ENCODE data around the gene KIF21B. TPM values are rescaled to one million over a fixed set of nuclear protein-coding genes. Genes with fewer than 3 reads are reported as not detected.

KIF21B gene
- total RNA-seq, 1 donor from 2014 or later, result 10.2 TPM

DNA sequence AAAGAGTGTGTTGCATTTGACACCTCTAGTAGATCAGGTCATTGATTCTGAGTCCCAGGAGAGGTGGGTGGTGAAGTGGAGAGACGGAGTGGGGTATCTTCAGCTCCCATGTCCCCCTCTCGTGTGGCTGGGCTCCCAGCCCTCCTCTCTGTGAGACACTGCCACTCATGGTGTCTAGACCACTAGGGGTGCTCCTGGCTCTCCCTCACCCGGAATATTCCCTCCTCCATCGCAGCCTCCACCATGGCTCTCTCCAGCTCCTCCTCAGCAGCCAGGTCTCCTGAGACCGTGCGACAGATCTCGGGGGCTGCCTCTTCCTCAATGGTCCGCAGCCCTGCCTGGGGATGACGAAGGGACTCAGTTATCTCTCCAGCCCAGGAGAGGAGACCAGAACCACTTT, 20.6 kb upstream of the KIF21B start:
- TF ChIP-seq, protein P1, sequence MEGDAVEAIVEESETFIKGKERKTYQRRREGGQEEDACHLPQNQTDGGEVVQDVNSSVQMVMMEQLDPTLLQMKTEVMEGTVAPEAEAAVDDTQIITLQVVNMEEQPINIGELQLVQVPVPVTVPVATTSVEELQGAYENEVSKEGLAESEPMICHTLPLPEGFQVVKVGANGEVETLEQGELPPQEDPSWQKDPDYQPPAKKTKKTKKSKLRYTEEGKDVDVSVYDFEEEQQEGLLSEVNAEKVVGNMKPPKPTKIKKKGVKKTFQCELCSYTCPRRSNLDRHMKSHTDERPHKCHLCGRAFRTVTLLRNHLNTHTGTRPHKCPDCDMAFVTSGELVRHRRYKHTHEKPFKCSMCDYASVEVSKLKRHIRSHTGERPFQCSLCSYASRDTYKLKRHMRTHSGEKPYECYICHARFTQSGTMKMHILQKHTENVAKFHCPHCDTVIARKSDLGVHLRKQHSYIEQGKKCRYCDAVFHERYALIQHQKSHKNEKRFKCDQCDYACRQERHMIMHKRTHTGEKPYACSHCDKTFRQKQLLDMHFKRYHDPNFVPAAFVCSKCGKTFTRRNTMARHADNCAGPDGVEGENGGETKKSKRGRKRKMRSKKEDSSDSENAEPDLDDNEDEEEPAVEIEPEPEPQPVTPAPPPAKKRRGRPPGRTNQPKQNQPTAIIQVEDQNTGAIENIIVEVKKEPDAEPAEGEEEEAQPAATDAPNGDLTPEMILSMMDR (IDR thresholded peaks at IDR 0.05), result no peak
- Histone ChIP-seq H3K9me3 (no peaks in the 10 kb centered on the region), H3K27ac (no peak overlapping the region), H3K27me3 (no peaks in the 10 kb centered on the region), H3K4me1 (no peaks in the 10 kb centered on the region), H3K4me3 (no peak overlapping the region), H3K36me3 (no peaks in the 10 kb centered on the region)
- intact Hi-C loops (cut with DNase I), result loop anchor here (5.0 kb wide), 1 partner anchor 487 kb away; no protein-coding TSS in a partner anchor
- DNase-seq (ENCODE audit: low spot score in 2 of 2), result no peak

- DNase-seq (ENCODE audit: low spot score in 2 of 2), result peak in 1 of 2 donors; percentile 71
- H3K36me3 ChIP-seq, result no peaks in the 10 kb centered on the region
Observed at GRCh38 chr1:201042779-201043461, 19.4 kb upstream of the KIF21B start.

DNA sequence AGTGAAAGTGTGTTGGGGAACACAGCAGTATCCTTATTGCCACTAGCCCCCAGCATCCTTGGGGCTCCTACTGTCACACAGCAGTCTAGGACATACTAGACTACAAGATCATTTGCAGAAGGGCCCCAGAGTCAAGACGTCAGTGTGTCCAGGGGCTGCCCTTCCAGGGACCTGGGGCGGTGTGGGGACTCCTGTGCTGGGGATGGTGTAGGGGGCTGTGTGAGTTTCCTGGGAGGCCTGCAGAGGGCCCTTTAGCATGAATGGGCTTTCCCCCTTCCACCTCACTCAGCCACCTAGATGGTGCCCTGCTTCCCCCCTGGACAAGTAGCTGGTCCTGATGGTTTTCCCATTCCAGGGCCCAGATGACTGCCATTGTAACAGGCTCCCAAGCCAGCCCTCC, 17.5 kb upstream of the KIF21B start:
- TF ChIP-seq, protein P1 (IDR thresholded peaks at IDR 0.05), result no peak
- H3K4me3 ChIP-seq, result no peak overlapping the region
- intact Hi-C loops (cut with DNase I), result loop anchor here (5.0 kb wide), 1 partner anchor 484 kb away; no protein-coding TSS in a partner anchor
- H3K36me3 ChIP-seq, result no peaks in the 10 kb centered on the region
- H3K27ac ChIP-seq, result no peak overlapping the region
- H3K4me1 ChIP-seq, result no peaks in the 10 kb centered on the region
- no peaks in the 10 kb centered on the region for H3K9me3 ChIP-seq
- no peak for DNase-seq (ENCODE audit: low spot score in 2 of 2)
- H3K27me3 ChIP-seq, result no peaks in the 10 kb centered on the region

More at GRCh38 chr1:201042779-201043461, 19.4 kb upstream of the KIF21B start:
- intact Hi-C loops (cut with DNase I), result loop anchor here (2.0 to 5.0 kb wide), 2 partner anchors 70 to 486 kb away; no protein-coding TSS in a partner anchor
- no peak overlapping the region for H3K27ac ChIP-seq
- H3K27me3 ChIP-seq, result no peaks in the 10 kb centered on the region
- TF ChIP-seq, protein P1 (IDR thresholded peaks at IDR 0.05), result peak; percentile 63 to 78 (median 77)
- H3K9me3 ChIP-seq, result no peaks in the 10 kb centered on the region
- H3K4me1 ChIP-seq, result no peaks in the 10 kb centered on the region
- H3K4me3 ChIP-seq, result no peak overlapping the region

GRCh38 chr1:201039876-201040275, 16.4 kb upstream of the KIF21B start:
- Histone ChIP-seq H3K9me3 (no peaks in the 10 kb centered on the region), H3K27me3 (no peaks in the 10 kb centered on the region), H3K4me3 (no peak overlapping the region), H3K27ac (no peak overlapping the region), H3K4me1 (no peaks in the 10 kb centered on the region), H3K36me3 (no peaks in the 10 kb centered on the region)
- intact Hi-C loops (cut with DNase I), result loop anchor here (5.0 kb wide), 1 partner anchor 483 kb away; no protein-coding TSS in a partner anchor
- no peak for DNase-seq (ENCODE audit: low spot score in 2 of 2)
- TF ChIP-seq, protein P1 (IDR thresholded peaks at IDR 0.05), result no peak

- Histone ChIP-seq H3K36me3 (no peaks in the 10 kb centered on the region), H3K9me3 (no peaks in the 10 kb centered on the region), H3K27ac (no peak overlapping the region), H3K27me3 (no peaks in the 10 kb centered on the region), H3K4me3 (no peak overlapping the region), H3K4me1 (no peaks in the 10 kb centered on the region)
- intact Hi-C loops (cut with DNase I), result no loop called here
- no peak for DNase-seq (ENCODE audit: low spot score in 2 of 2)
- TF ChIP-seq, protein P1 (IDR thresholded peaks at IDR 0.05), result no peak
Observed at GRCh38 chr1:201039418-201039817, 15.9 kb upstream of the KIF21B start.
